ENCODE measurements around the gene CAMTA1.

The CAMTA1 gene

GRCh38 chr1:7579831-7580804 is 794.9 kb downstream of the CAMTA1 start:
- no peaks in the 10 kb centered on the region for H3K36me3 ChIP-seq (ENCODE audit: control insufficient read depth in 1 of 2, insufficient read depth in 2 of 2, low read length in 2 of 2)
- H3K14ac ChIP-seq (ENCODE audit: low read length): no peak overlapping the region
- H3K18ac ChIP-seq (ENCODE audit: low read length): no peak overlapping the region
- no peak overlapping the region for H4K12ac ChIP-seq (ENCODE audit: low read depth, low read length)
- H3K9ac ChIP-seq (ENCODE audit: low read length): no peak overlapping the region
- WGBS (ENCODE audit: extremely low coverage, insufficient coverage, insufficient read length): no CpG with 5 or more reads among the region's 18 CpGs
- no peaks in the 10 kb centered on the region for H3K4me1 ChIP-seq (ENCODE audit: control insufficient read depth in 1 of 2, insufficient read depth in 2 of 2, low read length in 2 of 2)
- no peak overlapping the region for H3K4ac ChIP-seq (ENCODE audit: low read depth, low read length)
- no peaks in the 10 kb centered on the region for H3K27me3 ChIP-seq (ENCODE audit: insufficient read depth, low read length)
- no peak overlapping the region for H4K8ac ChIP-seq (ENCODE audit: low read depth, low read length)
- no peak overlapping the region for H3K27ac ChIP-seq (ENCODE audit: low read depth, low read length)
- H3K79me2 ChIP-seq (ENCODE audit: control insufficient read depth, insufficient read depth, low read length, poor library complexity): no peaks in the 10 kb centered on the region
- no peak for DNase-seq
- H2BK120ac ChIP-seq (ENCODE audit: insufficient read depth, low read length, poor library complexity): no peak overlapping the region
- no peaks in the 10 kb centered on the region for H3K79me1 ChIP-seq (ENCODE audit: low read length)
- H2AFZ ChIP-seq (ENCODE audit: insufficient read depth, low read length, poor library complexity): no peak overlapping the region
- no peaks in the 10 kb centered on the region for H3K9me3 ChIP-seq (ENCODE audit: insufficient read depth, low read depth, low read length)
- no peak overlapping the region for H2BK12ac ChIP-seq (ENCODE audit: low read length)
- H2BK5ac ChIP-seq (ENCODE audit: low read depth, low read length, poor library complexity): no peak overlapping the region
- H4K91ac ChIP-seq (ENCODE audit: low read depth, low read length): no peak overlapping the region
- no peak overlapping the region for H2AK5ac ChIP-seq (ENCODE audit: low read length)
- H3K4me2 ChIP-seq (ENCODE audit: low read length): no peak overlapping the region
- H3K23ac ChIP-seq (ENCODE audit: low read length): no peak overlapping the region
- H3K4me3 ChIP-seq (ENCODE audit: low read depth, low read length): no peak overlapping the region

GRCh38 chr1:7580923-7581753 is 795.9 kb downstream of the CAMTA1 start:
- no peak overlapping the region for H4K91ac ChIP-seq (ENCODE audit: low read depth, low read length)
- H3K27me3 ChIP-seq (ENCODE audit: insufficient read depth, low read length): no peaks in the 10 kb centered on the region
- no peak overlapping the region for H3K4ac ChIP-seq (ENCODE audit: low read depth, low read length)
- no peak overlapping the region for H2BK5ac ChIP-seq (ENCODE audit: low read depth, low read length, poor library complexity)
- H3K79me1 ChIP-seq (ENCODE audit: low read length): no peaks in the 10 kb centered on the region
- H4K8ac ChIP-seq (ENCODE audit: low read depth, low read length): no peak overlapping the region
- H2AK5ac ChIP-seq (ENCODE audit: low read length): no peak overlapping the region
- DNase-seq: no peak
- H2BK120ac ChIP-seq (ENCODE audit: insufficient read depth, low read length, poor library complexity): no peak overlapping the region
- no peak overlapping the region for H3K14ac ChIP-seq (ENCODE audit: low read length)
- no peak overlapping the region for H3K9ac ChIP-seq (ENCODE audit: low read length)
- H3K18ac ChIP-seq (ENCODE audit: low read length): no peak overlapping the region
- H4K12ac ChIP-seq (ENCODE audit: low read depth, low read length): no peak overlapping the region
- H2AFZ ChIP-seq (ENCODE audit: insufficient read depth, low read length, poor library complexity): no peak overlapping the region
- no peak overlapping the region for H2BK12ac ChIP-seq (ENCODE audit: low read length)
- no peak overlapping the region for H3K4me2 ChIP-seq (ENCODE audit: low read length)
- no CpG with 5 or more reads among the region's 18 CpGs for WGBS (ENCODE audit: extremely low coverage, insufficient coverage, insufficient read length)
- no peak overlapping the region for H3K27ac ChIP-seq (ENCODE audit: low read depth, low read length)
- H3K4me1 ChIP-seq (ENCODE audit: control insufficient read depth in 1 of 2, insufficient read depth in 2 of 2, low read length in 2 of 2): no peaks in the 10 kb centered on the region
- no peaks in the 10 kb centered on the region for H3K79me2 ChIP-seq (ENCODE audit: control insufficient read depth, insufficient read depth, low read length, poor library complexity)
- H3K36me3 ChIP-seq (ENCODE audit: control insufficient read depth in 1 of 2, insufficient read depth in 2 of 2, low read length in 2 of 2): no peaks in the 10 kb centered on the region
- H3K23ac ChIP-seq (ENCODE audit: low read length): no peak overlapping the region
- no peaks in the 10 kb centered on the region for H3K9me3 ChIP-seq (ENCODE audit: insufficient read depth, low read depth, low read length)
- H3K4me3 ChIP-seq (ENCODE audit: low read depth, low read length): no peak overlapping the region

- Histone ChIP-seq H3K9ac (ENCODE audit: low read length) (no peak overlapping the region), H3K27ac (ENCODE audit: low read depth, low read length) (no peak overlapping the region), H4K91ac (ENCODE audit: low read depth, low read length) (no peak overlapping the region), H2BK5ac (ENCODE audit: low read depth, low read length, poor library complexity) (no peak overlapping the region), H3K23ac (ENCODE audit: low read length) (no peak overlapping the region), H3K4me2 (ENCODE audit: low read length) (no peak overlapping the region), H3K79me2 (ENCODE audit: control insufficient read depth, insufficient read depth, low read length, poor library complexity) (no peaks in the 10 kb centered on the region), H3K14ac (ENCODE audit: low read length) (no peak overlapping the region), H3K18ac (ENCODE audit: low read length) (no peak overlapping the region), H4K8ac (ENCODE audit: low read depth, low read length) (no peak overlapping the region), H2BK12ac (ENCODE audit: low read length) (no peak overlapping the region), H3K9me3 (ENCODE audit: insufficient read depth, low read depth, low read length) (no peaks in the 10 kb centered on the region), H3K4me3 (ENCODE audit: low read depth, low read length) (no peak overlapping the region), H4K12ac (ENCODE audit: low read depth, low read length) (no peak overlapping the region), H3K4ac (ENCODE audit: low read depth, low read length) (no peak overlapping the region), H3K4me1 (ENCODE audit: control insufficient read depth in 1 of 2, insufficient read depth in 2 of 2, low read length in 2 of 2) (no peaks in the 10 kb centered on the region), H3K27me3 (ENCODE audit: insufficient read depth, low read length) (no peaks in the 10 kb centered on the region), H3K79me1 (ENCODE audit: low read length) (no peaks in the 10 kb centered on the region), H2BK120ac (ENCODE audit: insufficient read depth, low read length, poor library complexity) (no peak overlapping the region), H2AFZ (ENCODE audit: insufficient read depth, low read length, poor library complexity) (no peak overlapping the region), H2AK5ac (ENCODE audit: low read length) (no peak overlapping the region), H3K36me3 (ENCODE audit: control insufficient read depth in 1 of 2, insufficient read depth in 2 of 2, low read length in 2 of 2) (no peaks in the 10 kb centered on the region)
- no CpG with 5 or more reads among the region's 13 CpGs for whole genome bisulfite sequencing (ENCODE audit: extremely low coverage, insufficient coverage, insufficient read length)
- no peak for DNase-seq
These were observed 796.7 kb downstream of the CAMTA1 start for GRCh38 chr1:7581754-7582459.

DNA sequence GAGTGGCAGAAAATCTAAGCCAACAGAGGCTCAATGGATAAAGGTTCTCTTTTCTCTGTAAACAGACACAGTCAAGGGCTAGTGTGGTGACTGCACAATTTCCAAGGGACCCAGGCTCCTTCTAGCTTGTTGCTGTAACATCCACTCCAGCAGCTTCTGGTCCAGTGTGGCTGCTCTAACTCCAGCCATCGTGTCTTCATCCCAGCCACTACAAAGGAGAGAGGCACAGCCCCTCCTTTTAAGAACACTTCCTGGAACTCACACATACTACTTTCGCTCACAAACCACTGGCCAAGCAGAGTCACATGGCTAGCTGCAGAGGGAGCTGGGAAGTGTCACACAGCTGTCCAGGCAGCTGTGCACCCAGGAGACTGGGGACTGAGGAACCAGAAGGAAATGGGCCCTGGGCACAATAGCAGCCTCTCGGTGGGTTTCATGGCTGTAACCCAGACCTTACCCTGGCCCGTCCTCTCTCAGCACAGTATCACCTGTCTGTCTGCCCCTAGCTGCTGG is 797.3 kb downstream of the CAMTA1 start:
- H3K9me3 ChIP-seq (ENCODE audit: insufficient read depth, low read depth, low read length): no peaks in the 10 kb centered on the region
- H3K9ac ChIP-seq (ENCODE audit: low read length): no peak overlapping the region
- no peak overlapping the region for H3K4me2 ChIP-seq (ENCODE audit: low read length)
- no peak overlapping the region for H4K91ac ChIP-seq (ENCODE audit: low read depth, low read length)
- H3K4me1 ChIP-seq (ENCODE audit: control insufficient read depth in 1 of 2, insufficient read depth in 2 of 2, low read length in 2 of 2): no peaks in the 10 kb centered on the region
- no peaks in the 10 kb centered on the region for H3K27me3 ChIP-seq (ENCODE audit: insufficient read depth, low read length)
- no peaks in the 10 kb centered on the region for H3K36me3 ChIP-seq (ENCODE audit: control insufficient read depth in 1 of 2, insufficient read depth in 2 of 2, low read length in 2 of 2)
- H2AFZ ChIP-seq (ENCODE audit: insufficient read depth, low read length, poor library complexity): no peak overlapping the region
- H4K8ac ChIP-seq (ENCODE audit: low read depth, low read length): no peak overlapping the region
- no peak overlapping the region for H3K14ac ChIP-seq (ENCODE audit: low read length)
- no peak for DNase-seq
- no peak overlapping the region for H2AK5ac ChIP-seq (ENCODE audit: low read length)
- no peaks in the 10 kb centered on the region for H3K79me1 ChIP-seq (ENCODE audit: low read length)
- H3K23ac ChIP-seq (ENCODE audit: low read length): no peak overlapping the region
- no peak overlapping the region for H4K12ac ChIP-seq (ENCODE audit: low read depth, low read length)
- H2BK12ac ChIP-seq (ENCODE audit: low read length): no peak overlapping the region
- no peak overlapping the region for H3K4ac ChIP-seq (ENCODE audit: low read depth, low read length)
- no peak overlapping the region for H3K18ac ChIP-seq (ENCODE audit: low read length)
- WGBS (ENCODE audit: extremely low coverage, insufficient coverage, insufficient read length): no CpG with 5 or more reads among the region's 4 CpGs
- H2BK120ac ChIP-seq (ENCODE audit: insufficient read depth, low read length, poor library complexity): no peak overlapping the region
- no peak overlapping the region for H2BK5ac ChIP-seq (ENCODE audit: low read depth, low read length, poor library complexity)
- no peaks in the 10 kb centered on the region for H3K79me2 ChIP-seq (ENCODE audit: control insufficient read depth, insufficient read depth, low read length, poor library complexity)
- H3K27ac ChIP-seq (ENCODE audit: low read depth, low read length): no peak overlapping the region
- H3K4me3 ChIP-seq (ENCODE audit: low read depth, low read length): no peak overlapping the region
